Loucy (cell line): ENCODE data around the gene G6PC3.

Source experiments
- H2AFZ ChIP-seq: fragments of 200-600 bp; sonication (generic); 2 replicates; pipeline ENCODE4 v1.6.0; 2016; ENCODE audit warnings: antibody characterized with exemption, mild to moderate bottlenecking, low read length, moderate library complexity
- H3F3A ChIP-seq: fragments of 200-600 bp; 2 replicates; pipeline ENCODE4 v1.6.0; 2016; ENCODE audit warnings: antibody characterized with exemption, low read depth, mild to moderate bottlenecking
- H3K27me3 ChIP-seq: fragments of 200-600 bp; sonication (generic); 2 replicates; pipeline ENCODE4 v1.6.1; 2014; ENCODE audit warnings: low read length, mild to moderate bottlenecking; ENCODE audit not compliant: insufficient read depth, poor library complexity, severe bottlenecking
- H3K36me3 ChIP-seq: fragments of 200-600 bp; sonication (generic); 2 replicates; pipeline ENCODE4 v1.6.1; 2016; ENCODE audit warnings: low read length; ENCODE audit not compliant: insufficient read depth
- H3K4me1 ChIP-seq: fragments of 200-600 bp; sonication (generic); 2 replicates; pipeline ENCODE4 v1.5.1; 2014; ENCODE audit warnings: low read length, mild to moderate bottlenecking; ENCODE audit not compliant: insufficient read depth, poor library complexity, severe bottlenecking
- H3K4me2 ChIP-seq: fragments of 200-600 bp; sonication (generic); 2 replicates; pipeline ENCODE4 v1.6.0; 2014; ENCODE audit warnings: antibody characterized with exemption, low read length, low read depth, mild to moderate bottlenecking; ENCODE audit not compliant: poor library complexity, severe bottlenecking
- H3K4me3 ChIP-seq: fragments of 200-600 bp; sonication (generic); 2 replicates; pipeline ENCODE4 v1.5.1; 2014; ENCODE audit warnings: low read length, mild to moderate bottlenecking, mixed read lengths; ENCODE audit not compliant: poor library complexity, severe bottlenecking
- H3K79me2 ChIP-seq: fragments of 200-600 bp; sonication (generic); 2 replicates; pipeline ENCODE4 v1.6.1; 2014; ENCODE audit warnings: low read length; ENCODE audit not compliant: insufficient read depth
- H3K9ac ChIP-seq: fragments of 200-600 bp; sonication (generic); 2 replicates; pipeline ENCODE4 v1.6.0; 2014; ENCODE audit warnings: mild to moderate bottlenecking, low read depth, low read length, moderate library complexity; ENCODE audit not compliant: poor library complexity, severe bottlenecking
- H3K9me2 ChIP-seq: fragments of 200-600 bp; sonication (generic); replicated peaks from 2 replicates; pipeline ENCODE4 v1.6.1; 2016; ENCODE audit warnings: low read depth, low read length, mixed read lengths
- H3K9me3 ChIP-seq: fragments of 200-600 bp; sonication (generic); 2 replicates; pipeline ENCODE4 v1.6.1; 2014; ENCODE audit warnings: mild to moderate bottlenecking, antibody characterized with exemption, low read length, low read depth; ENCODE audit not compliant: insufficient read depth
- H4K20me1 ChIP-seq: fragments of 200-600 bp; sonication (generic); 2 replicates; pipeline ENCODE4 v1.6.0; 2014; ENCODE audit warnings: antibody characterized with exemption, low read length, mild to moderate bottlenecking; ENCODE audit not compliant: insufficient read depth, poor library complexity, severe bottlenecking
- CTCF ChIP-seq: fragments of 200-600 bp; sonication (generic); conservative IDR thresholded peaks from 2 replicates; pipeline ENCODE4 v1.5.1; 2014; ENCODE audit warnings: mild to moderate bottlenecking, antibody characterized with exemption, low read length
- EZH2phosphoT487 ChIP-seq: fragments of 200-600 bp; IDR thresholded peaks from 2 replicates; pipeline ENCODE4 v1.6.1; 2018; ENCODE audit warnings: antibody characterized with exemption, mild to moderate bottlenecking, moderate library complexity, borderline replicate concordance

G6PC3 gene

GRCh38 chr17:44069974-44070454 lies 521 bp upstream of the G6PC3 start:
- H3K4me3 ChIP-seq, result peak overlapping the region; percentile 82
- H3K9me2 ChIP-seq, result no peaks in the 10 kb centered on the region
- H3K4me1 ChIP-seq, result peaks cover 21% of the 10 kb centered on the region
- no peak for TF ChIP-seq EZH2phosphoT487
- H3K4me2 ChIP-seq, result peak overlapping the region; percentile 95
- H3K9ac ChIP-seq, result peak overlapping the region; percentile 87
- H4K20me1 ChIP-seq, result peaks cover 11% of the 10 kb centered on the region
- H3K36me3 ChIP-seq, result no peaks in the 10 kb centered on the region
- H2AFZ ChIP-seq, result peak overlapping the region; percentile 68
- H3K79me2 ChIP-seq, result peaks cover 46% of the 10 kb centered on the region
- H3K27me3 ChIP-seq, result no peaks in the 10 kb centered on the region
- no peaks in the 10 kb centered on the region for H3K9me3 ChIP-seq
- 0 out of 2 replicates have a peak, but pooled peaks cover 5% of the 10 kb centered on the region for H3F3A ChIP-seq

DNA sequence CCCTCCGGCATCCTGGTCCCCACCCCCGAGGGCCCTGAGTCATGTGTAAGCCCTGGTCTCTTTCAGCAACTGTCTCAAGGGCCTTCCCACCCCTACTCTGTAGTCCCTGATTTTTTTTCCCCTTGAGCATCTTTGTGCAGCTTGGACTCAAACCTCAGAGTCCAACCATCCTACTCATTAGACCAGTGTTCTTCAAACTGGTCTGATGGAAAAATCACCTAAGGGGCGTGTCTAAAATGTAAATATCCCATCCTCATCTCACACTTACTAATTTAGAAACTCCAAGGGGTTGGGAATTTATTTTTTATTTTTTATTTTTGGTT lies 624 bp downstream of the G6PC3 start:
- Histone ChIP-seq H3K27me3 (no peaks in the 10 kb centered on the region), H3F3A (0 out of 2 replicates have a peak, but pooled peaks cover 5% of the 10 kb centered on the region), H4K20me1 (no peaks in the 10 kb centered on the region), H3K9me3 (no peaks in the 10 kb centered on the region), H3K79me2 (peaks cover 34% of the 10 kb centered on the region), H3K4me1 (peaks cover 18% of the 10 kb centered on the region), H3K9me2 (no peaks in the 10 kb centered on the region), H3K4me3 (peak overlapping the region; percentile 82), H3K9ac (peak overlapping the region; percentile 85), H3K4me2 (peak overlapping the region; percentile 89), H3K36me3 (peaks cover 2% of the 10 kb centered on the region; the same call in 1 of the 2 replicates), H2AFZ (peak overlapping the region; percentile 87)
- TF ChIP-seq CTCF, result no peak
- TF ChIP-seq EZH2phosphoT487, result no peak

DNA sequence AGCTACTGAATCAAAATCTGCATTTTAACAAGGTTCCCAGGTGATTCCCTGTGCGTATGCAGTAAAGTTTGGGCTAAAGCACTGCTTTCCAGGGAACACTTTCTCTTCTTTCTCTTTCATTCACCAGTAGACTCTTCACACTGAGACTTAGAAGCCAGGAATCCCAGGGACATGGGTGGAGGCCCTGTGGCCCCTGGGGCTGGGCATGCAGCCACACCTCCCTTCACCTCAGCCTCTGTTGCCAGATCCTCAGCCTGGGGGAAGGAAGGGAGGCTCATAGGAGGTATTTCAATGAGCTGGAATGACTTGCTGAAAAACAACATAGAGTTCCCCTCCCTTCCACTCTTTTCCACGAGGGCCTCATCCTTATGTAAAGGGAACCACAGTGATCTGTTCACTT lies 1.2 kb downstream of the G6PC3 start:
- no peaks in the 10 kb centered on the region for H3K9me2 ChIP-seq
- no peaks in the 10 kb centered on the region for H4K20me1 ChIP-seq
- peak overlapping the region; percentile 85 for H3K9ac ChIP-seq
- 0 out of 2 replicates have a peak, but pooled peaks cover 5% of the 10 kb centered on the region for H3F3A ChIP-seq
- peak overlapping the region; percentile 89 for H3K4me2 ChIP-seq
- H3K79me2 ChIP-seq, result peaks cover 28% of the 10 kb centered on the region
- TF ChIP-seq EZH2phosphoT487 (no peak), CTCF (no peak)
- H2AFZ ChIP-seq, result no peak overlapping the region
- peaks cover 18% of the 10 kb centered on the region for H3K4me1 ChIP-seq
- no peaks in the 10 kb centered on the region for H3K27me3 ChIP-seq
- H3K9me3 ChIP-seq, result no peaks in the 10 kb centered on the region
- peaks cover 7% of the 10 kb centered on the region; the same call in 1 of the 2 replicates for H3K36me3 ChIP-seq
- H3K4me3 ChIP-seq, result peak overlapping the region; percentile 82

GRCh38 chr17:44074231-44074910 lies 3.8 kb downstream of the G6PC3 start:
- H2AFZ ChIP-seq, result no peak overlapping the region
- no peaks in the 10 kb centered on the region for H3K9me2 ChIP-seq
- H3K4me3 ChIP-seq, result no peak overlapping the region
- TF ChIP-seq CTCF, result no peak
- H3K4me1 ChIP-seq, result peaks cover 15% of the 10 kb centered on the region
- 0 out of 2 replicates have a peak, but pooled peaks cover 5% of the 10 kb centered on the region for H3F3A ChIP-seq
- peaks cover 19% of the 10 kb centered on the region for H3K79me2 ChIP-seq
- H4K20me1 ChIP-seq, result no peaks in the 10 kb centered on the region
- H3K36me3 ChIP-seq, result peaks cover 22% of the 10 kb centered on the region; the same call in 1 of the 2 replicates
- no peaks in the 10 kb centered on the region for H3K27me3 ChIP-seq
- no peak overlapping the region for H3K9ac ChIP-seq
- H3K9me3 ChIP-seq, result no peaks in the 10 kb centered on the region
- no peak overlapping the region for H3K4me2 ChIP-seq
